ENCODE measurements around the gene SPACA9.

The SPACA9 gene

GRCh38 chr9:132878695-132879456 lies at the start of gene SPACA9:
SPACA9 (plus strand) TSS chr9:132878898; CDS start chr9:132883948, 5,050 bp downstream.
- Histone ChIP-seq H3K27me3 (ENCODE audit: low read depth, low read length) (no peaks in the 10 kb centered on the region), H3K79me2 (ENCODE audit: low read length) (no peaks in the 10 kb centered on the region)

DNA sequence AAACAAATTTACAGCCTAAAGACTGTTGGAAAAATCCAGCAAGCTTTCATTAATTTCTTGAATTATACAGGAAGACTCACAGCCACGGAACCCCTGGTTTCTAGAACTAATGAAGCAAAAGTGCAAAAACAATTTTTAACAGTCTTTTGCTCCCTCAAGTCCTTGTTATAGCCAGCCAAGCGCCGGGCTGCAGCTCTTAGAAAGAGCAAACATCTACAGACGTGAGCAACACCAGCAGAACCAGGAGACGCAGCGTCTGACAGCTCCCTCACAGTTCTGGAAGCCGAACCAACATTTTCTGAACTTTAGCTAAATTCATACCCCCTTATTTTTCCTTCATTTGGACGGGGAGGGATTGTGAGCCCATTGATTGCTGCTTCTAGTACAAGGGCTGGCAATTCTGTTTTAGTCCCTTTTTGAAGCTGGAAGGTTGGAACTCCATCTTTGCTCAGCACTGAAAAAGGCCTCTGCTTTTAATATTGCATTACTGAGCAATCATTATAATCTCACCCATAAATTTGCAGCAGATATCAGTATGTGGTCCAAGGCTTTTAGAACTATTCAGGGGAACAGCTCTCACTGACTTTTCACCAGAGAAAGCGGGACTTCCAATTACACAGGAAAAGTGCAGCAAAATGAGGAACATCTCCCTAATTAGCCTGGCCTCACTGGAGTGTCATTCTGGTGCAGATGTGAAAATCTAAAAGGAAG lies 46.4 kb upstream of the SPACA9 start:
- Histone ChIP-seq H3K27ac (ENCODE audit: low read length) (no peak overlapping the region), H2AFZ (ENCODE audit: low read depth, low read length) (no peak overlapping the region), H3K79me2 (ENCODE audit: low read length) (no peaks in the 10 kb centered on the region), H3K9me3 (ENCODE audit: insufficient read depth, low read length) (no peaks in the 10 kb centered on the region), H4K20me1 (ENCODE audit: insufficient read depth, low read length) (no peaks in the 10 kb centered on the region), H3K4me3 (ENCODE audit: low read length) (no peak overlapping the region), H3K4me2 (ENCODE audit: low read length) (no peak overlapping the region), H3K9ac (ENCODE audit: low read length) (no peak overlapping the region), H3K4me1 (ENCODE audit: low read length) (no peaks in the 10 kb centered on the region), H3K27me3 (ENCODE audit: low read depth, low read length) (peaks cover 12% of the 10 kb centered on the region; the same call in 1 of the 2 replicates), H3K36me3 (replicated peaks; ENCODE audit: low read depth, low read length) (no peaks in the 10 kb centered on the region)
- TF ChIP-seq EZH2phosphoT487 (IDR thresholded peaks at IDR 0.05; ENCODE audit: low read depth) (no peak), CTCF (IDR thresholded peaks at IDR 0.05; ENCODE audit: low read depth, low read length) (no peak)

More at GRCh38 chr9:132878695-132879456, at the start of gene SPACA9:
- Histone ChIP-seq H3K9ac (ENCODE audit: low read length) (peak within 1 kb of the TSS; percentile 90), H2AFZ (ENCODE audit: low read depth, low read length) (peak within 1 kb of the TSS; percentile 95), H3K4me2 (ENCODE audit: low read length) (peak within 1 kb of the TSS; percentile 65), H3K36me3 (replicated peaks; ENCODE audit: low read depth, low read length) (no peaks in the 10 kb centered on the region), H3K9me3 (ENCODE audit: insufficient read depth, low read length) (no peaks in the 10 kb centered on the region), H3K4me3 (ENCODE audit: low read length) (peak within 1 kb of the TSS; percentile 97), H3K27ac (ENCODE audit: low read length) (peak within 1 kb of the TSS; percentile 25; the same call in 1 of the 2 replicates), H3K4me1 (ENCODE audit: low read length) (peaks cover 15% of the 10 kb centered on the region), H4K20me1 (ENCODE audit: insufficient read depth, low read length) (no peaks in the 10 kb centered on the region)
- TF ChIP-seq EZH2phosphoT487 (IDR thresholded peaks at IDR 0.05; ENCODE audit: low read depth) (no peak), CTCF (IDR thresholded peaks at IDR 0.05; ENCODE audit: low read depth, low read length) (no peak)

GRCh38 chr9:132833550-132834121 lies 45.1 kb upstream of the SPACA9 start:
- no peak overlapping the region for H3K4me2 ChIP-seq (ENCODE audit: low read length)
- no peaks in the 10 kb centered on the region for H3K79me2 ChIP-seq (ENCODE audit: low read length)
- no peak overlapping the region for H3K27ac ChIP-seq (ENCODE audit: low read length)
- peaks cover 12% of the 10 kb centered on the region; the same call in 1 of the 2 replicates for H3K27me3 ChIP-seq (ENCODE audit: low read depth, low read length)
- H3K4me1 ChIP-seq (ENCODE audit: low read length) = no peaks in the 10 kb centered on the region
- H2AFZ ChIP-seq (ENCODE audit: low read depth, low read length) = no peak overlapping the region
- no peaks in the 10 kb centered on the region for H3K9me3 ChIP-seq (ENCODE audit: insufficient read depth, low read length)
- TF ChIP-seq CTCF (IDR thresholded peaks at IDR 0.05; ENCODE audit: low read depth, low read length) (no peak), EZH2phosphoT487 (IDR thresholded peaks at IDR 0.05; ENCODE audit: low read depth) (no peak)
- no peak overlapping the region for H3K4me3 ChIP-seq (ENCODE audit: low read length)
- H4K20me1 ChIP-seq (ENCODE audit: insufficient read depth, low read length) = no peaks in the 10 kb centered on the region
- no peaks in the 10 kb centered on the region for H3K36me3 ChIP-seq (replicated peaks; ENCODE audit: low read depth, low read length)
- no peak overlapping the region for H3K9ac ChIP-seq (ENCODE audit: low read length)

- no peak overlapping the region for H3K9ac ChIP-seq (ENCODE audit: low read length)
- no peaks in the 10 kb centered on the region for H3K4me1 ChIP-seq (ENCODE audit: low read length)
- H4K20me1 ChIP-seq (ENCODE audit: insufficient read depth, low read length) = no peaks in the 10 kb centered on the region
- TF ChIP-seq CTCF (IDR thresholded peaks at IDR 0.05; ENCODE audit: low read depth, low read length) (no peak), EZH2phosphoT487 (IDR thresholded peaks at IDR 0.05; ENCODE audit: low read depth) (no peak)
- H3K27ac ChIP-seq (ENCODE audit: low read length) = no peak overlapping the region
- no peaks in the 10 kb centered on the region for H3K9me3 ChIP-seq (ENCODE audit: insufficient read depth, low read length)
- peaks cover 12% of the 10 kb centered on the region; the same call in 1 of the 2 replicates for H3K27me3 ChIP-seq (ENCODE audit: low read depth, low read length)
- no peak overlapping the region for H3K4me2 ChIP-seq (ENCODE audit: low read length)
- H3K36me3 ChIP-seq (replicated peaks; ENCODE audit: low read depth, low read length) = no peaks in the 10 kb centered on the region
- no peaks in the 10 kb centered on the region for H3K79me2 ChIP-seq (ENCODE audit: low read length)
- no peak overlapping the region for H2AFZ ChIP-seq (ENCODE audit: low read depth, low read length)
- H3K4me3 ChIP-seq (ENCODE audit: low read length) = no peak overlapping the region
Measured at GRCh38 chr9:132834343-132834742, 44.4 kb upstream of the SPACA9 start.

Data from OCI-LY3 (cell line).